ENCODE data around the gene LZTS2.

LZTS2 gene

GRCh38 chr10:101042118-101042517 is 42.5 kb downstream of the LZTS2 start:
- DNase-seq (ENCODE audit: low read depth), result no peak
- H3K4me3 ChIP-seq (ENCODE audit: control insufficient read depth, low read depth, low read length), result peak overlapping the region; percentile 44

GRCh38 chr10:101042667-101043362 is 43.2 kb downstream of the LZTS2 start:
- H3K4me3 ChIP-seq (ENCODE audit: control insufficient read depth, low read depth, low read length), result peak overlapping the region; percentile 44
- DNase-seq (ENCODE audit: low read depth), result peak; percentile 77
- TF ChIP-seq, protein P1, sequence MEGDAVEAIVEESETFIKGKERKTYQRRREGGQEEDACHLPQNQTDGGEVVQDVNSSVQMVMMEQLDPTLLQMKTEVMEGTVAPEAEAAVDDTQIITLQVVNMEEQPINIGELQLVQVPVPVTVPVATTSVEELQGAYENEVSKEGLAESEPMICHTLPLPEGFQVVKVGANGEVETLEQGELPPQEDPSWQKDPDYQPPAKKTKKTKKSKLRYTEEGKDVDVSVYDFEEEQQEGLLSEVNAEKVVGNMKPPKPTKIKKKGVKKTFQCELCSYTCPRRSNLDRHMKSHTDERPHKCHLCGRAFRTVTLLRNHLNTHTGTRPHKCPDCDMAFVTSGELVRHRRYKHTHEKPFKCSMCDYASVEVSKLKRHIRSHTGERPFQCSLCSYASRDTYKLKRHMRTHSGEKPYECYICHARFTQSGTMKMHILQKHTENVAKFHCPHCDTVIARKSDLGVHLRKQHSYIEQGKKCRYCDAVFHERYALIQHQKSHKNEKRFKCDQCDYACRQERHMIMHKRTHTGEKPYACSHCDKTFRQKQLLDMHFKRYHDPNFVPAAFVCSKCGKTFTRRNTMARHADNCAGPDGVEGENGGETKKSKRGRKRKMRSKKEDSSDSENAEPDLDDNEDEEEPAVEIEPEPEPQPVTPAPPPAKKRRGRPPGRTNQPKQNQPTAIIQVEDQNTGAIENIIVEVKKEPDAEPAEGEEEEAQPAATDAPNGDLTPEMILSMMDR (IDR thresholded peaks at IDR 0.05; ENCODE audit: control insufficient read depth, insufficient read depth, low read depth, low read length, missing control alignments), result no peak

More at GRCh38 chr10:101042118-101042517, 42.5 kb downstream of the LZTS2 start:
- TF ChIP-seq, protein P1 (IDR thresholded peaks at IDR 0.05; ENCODE audit: control insufficient read depth, insufficient read depth, low read depth, low read length, missing control alignments), result no peak

- TF ChIP-seq, protein P1 (IDR thresholded peaks at IDR 0.05; ENCODE audit: control insufficient read depth, insufficient read depth, low read depth, low read length, missing control alignments), result no peak
- H3K4me3 ChIP-seq (ENCODE audit: control insufficient read depth, low read depth, low read length), result peak overlapping the region; percentile 44
- no peak for DNase-seq (ENCODE audit: low read depth)
These were observed 43.7 kb downstream of the LZTS2 start for GRCh38 chr10:101043363-101043707.

DNA sequence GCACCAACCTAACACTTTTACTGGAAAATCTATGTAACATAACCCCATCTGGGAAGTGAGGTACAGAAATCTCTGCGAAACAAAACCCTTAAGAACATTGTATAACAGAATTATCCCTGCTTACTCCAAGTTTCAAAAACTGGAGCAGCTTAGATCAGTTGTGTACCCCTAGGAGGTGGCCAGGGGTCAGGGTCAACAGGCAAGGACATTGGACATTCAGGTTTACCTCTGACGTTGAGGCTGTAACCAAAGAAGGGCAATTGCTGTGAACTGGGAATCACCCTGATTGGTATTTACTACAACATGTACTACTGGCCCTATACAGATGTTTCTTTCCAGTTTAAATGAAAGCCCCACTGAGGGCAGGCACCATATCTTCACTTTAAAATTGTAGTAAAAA is 44.5 kb downstream of the LZTS2 start:
- no peak for DNase-seq (ENCODE audit: low read depth)
- no peak overlapping the region for H3K4me3 ChIP-seq (ENCODE audit: control insufficient read depth, low read depth, low read length)
- TF ChIP-seq, protein P1 (IDR thresholded peaks at IDR 0.05; ENCODE audit: control insufficient read depth, insufficient read depth, low read depth, low read length, missing control alignments), result no peak

GRCh38 chr10:101046332-101047238 is 47.0 kb downstream of the LZTS2 start:
- TF ChIP-seq, protein P1 (IDR thresholded peaks at IDR 0.05; ENCODE audit: control insufficient read depth, insufficient read depth, low read depth, low read length, missing control alignments), result no peak
- DNase-seq (ENCODE audit: low read depth), result no peak
- no peak overlapping the region for H3K4me3 ChIP-seq (ENCODE audit: control insufficient read depth, low read depth, low read length)

DNA sequence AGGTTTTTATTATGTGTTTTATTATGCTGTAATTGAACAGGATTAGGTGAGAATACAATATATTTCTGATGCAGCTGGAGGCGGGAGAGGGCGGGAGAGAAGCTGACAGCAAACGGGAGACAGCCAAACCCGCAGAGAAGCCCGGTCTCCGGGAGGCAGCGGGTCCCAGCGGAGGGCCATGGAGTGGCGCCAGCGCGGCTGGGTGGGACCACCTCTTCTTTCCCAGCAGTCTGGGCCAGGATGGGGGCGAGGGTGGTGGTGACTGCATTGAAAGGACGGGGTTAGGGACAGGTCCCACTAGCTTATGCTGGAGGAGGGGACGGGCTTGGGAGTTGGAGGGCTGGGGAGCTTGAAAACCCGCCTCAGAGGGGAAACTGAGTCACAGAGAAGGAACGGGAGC is 47.7 kb downstream of the LZTS2 start:
- TF ChIP-seq, protein P1 (IDR thresholded peaks at IDR 0.05; ENCODE audit: control insufficient read depth, insufficient read depth, low read depth, low read length, missing control alignments), result no peak

More for the DNA sequence above, 47.7 kb downstream of the LZTS2 start:
- DNase-seq (ENCODE audit: low read depth), result no peak
- H3K4me3 ChIP-seq (ENCODE audit: control insufficient read depth, low read depth, low read length), result no peak overlapping the region

All from AG09309 (cell line).